ENCODE data around the gene NELL2. TPM values are rescaled to one million over a fixed set of nuclear protein-coding genes. Genes with fewer than 3 reads are reported as not detected.
"Not testable (repeated sequence)": the region's sequence is repeated elsewhere in the genome, so short reads cannot be mapped to it uniquely, and the experiment has no call there.

NELL2 gene
- total RNA-seq, 4 donors from 2014 or later = 0.12 to 42.0 (median 2.0) TPM; not detected in 1

- 73 to 95% methylated on average over 3 to 5 of the region's 5 CpGs for WGBS, 2 donors (ENCODE audit: low coverage in 1 of 2)
- no peaks in the 10 kb centered on the region for H3K36me3 ChIP-seq
- no peaks in the 10 kb centered on the region for H3K9me3 ChIP-seq
- no peaks in the 10 kb centered on the region for H3K27me3 ChIP-seq
- H3K27ac ChIP-seq = no peak overlapping the region
- TF ChIP-seq EP300 (IDR thresholded peaks at IDR 0.05) = no peak
- no peak for TF ChIP-seq POLR2A (IDR thresholded peaks at IDR 0.05)
- no peak for TF ChIP-seq POLR2AphosphoS5 (IDR thresholded peaks at IDR 0.05)
- TF ChIP-seq CTCF (IDR thresholded peaks at IDR 0.05) = no peak
- no peak overlapping the region for H3K4me3 ChIP-seq
- H3K4me1 ChIP-seq = no peaks in the 10 kb centered on the region
- ATAC-seq = no peak
Measured at GRCh38 chr12:44837114-44837755, 38.9 kb downstream of the NELL2 start.

- no peaks in the 10 kb centered on the region for H3K4me1 ChIP-seq
- H3K27ac ChIP-seq = no peak overlapping the region
- H3K9me3 ChIP-seq = no peaks in the 10 kb centered on the region
- no peaks in the 10 kb centered on the region for H3K36me3 ChIP-seq
- TF ChIP-seq EP300 (IDR thresholded peaks at IDR 0.05) = no peak
- TF ChIP-seq CTCF (IDR thresholded peaks at IDR 0.05) = no peak
- TF ChIP-seq POLR2AphosphoS5 (IDR thresholded peaks at IDR 0.05) = peak; percentile 62
- no peak for TF ChIP-seq POLR2A (IDR thresholded peaks at IDR 0.05)
- H3K4me3 ChIP-seq = no peak overlapping the region
- WGBS, 2 donors (ENCODE audit: low coverage in 1 of 2) = 17 to 40% methylated on average over 2 to 3 of the region's 5 CpGs
- ATAC-seq = peak; percentile 28
- H3K27me3 ChIP-seq = no peaks in the 10 kb centered on the region
Measured at GRCh38 chr12:44835641-44836379, 40.3 kb downstream of the NELL2 start.

DNA sequence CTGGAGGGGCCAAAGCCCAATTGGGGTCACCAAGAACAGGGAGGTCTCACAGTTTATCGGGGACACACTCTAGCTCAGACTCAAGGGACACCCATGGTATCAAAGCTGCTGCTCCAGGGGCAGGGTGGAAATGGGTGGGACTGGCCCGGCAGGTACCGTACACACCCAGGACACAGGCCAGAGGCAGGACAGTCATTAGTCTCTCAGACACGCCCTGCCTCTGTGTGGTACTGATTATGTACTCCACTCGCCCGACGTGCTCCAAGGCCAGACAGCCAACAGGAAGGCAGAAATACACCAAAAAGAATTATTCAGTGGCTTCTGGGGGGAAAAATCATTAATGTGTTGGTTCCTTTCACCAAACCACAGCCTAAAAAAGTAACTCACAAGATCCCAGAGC is 41.1 kb downstream of the NELL2 start:
- H3K36me3 ChIP-seq, H3K4me3 ChIP-seq, H3K27me3 ChIP-seq, H3K27ac ChIP-seq, H3K4me1 ChIP-seq, ATAC-seq, H3K9me3 ChIP-seq: not testable (repeated sequence)
- WGBS, 2 donors (ENCODE audit: low coverage in 1 of 2) = 88% methylated on average over 4 of the region's 7 CpGs; no CpG with 5 or more reads in 1 of the 2 donors

GRCh38 chr12:44833561-44833960 is 42.6 kb downstream of the NELL2 start:
- WGBS, 2 donors (ENCODE audit: low coverage in 1 of 2) = 80 to 87% methylated on average over 5 of the region's 5 CpGs
- H3K36me3 ChIP-seq = no peaks in the 10 kb centered on the region
- H3K27ac ChIP-seq = no peak overlapping the region
- no peak for TF ChIP-seq CTCF (IDR thresholded peaks at IDR 0.05)
- no peak for TF ChIP-seq POLR2AphosphoS5 (IDR thresholded peaks at IDR 0.05)
- no peak for TF ChIP-seq EP300 (IDR thresholded peaks at IDR 0.05)
- TF ChIP-seq POLR2A (IDR thresholded peaks at IDR 0.05) = no peak
- no peaks in the 10 kb centered on the region for H3K27me3 ChIP-seq
- H3K9me3 ChIP-seq = no peaks in the 10 kb centered on the region
- H3K4me1 ChIP-seq = no peaks in the 10 kb centered on the region
- no peak for ATAC-seq
- no peak overlapping the region for H3K4me3 ChIP-seq

GRCh38 chr12:44830566-44831055 is 45.5 kb downstream of the NELL2 start:
- Histone ChIP-seq H3K4me1 (no peaks in the 10 kb centered on the region), H3K27me3 (no peaks in the 10 kb centered on the region), H3K27ac (no peak overlapping the region), H3K36me3 (no peaks in the 10 kb centered on the region), H3K9me3 (no peaks in the 10 kb centered on the region), H3K4me3 (no peak overlapping the region)
- 44 to 56% methylated on average over 1 of the region's 1 CpG for WGBS, 2 donors (ENCODE audit: low coverage in 1 of 2)
- no peak for ATAC-seq
- TF ChIP-seq POLR2A (IDR thresholded peaks at IDR 0.05) = no peak
- TF ChIP-seq POLR2AphosphoS5 (IDR thresholded peaks at IDR 0.05) = no peak
- TF ChIP-seq CTCF (IDR thresholded peaks at IDR 0.05) = no peak
- no peak for TF ChIP-seq EP300 (IDR thresholded peaks at IDR 0.05)

All from gastroesophageal sphincter (tissue), 4 donors.